Measurements from ENCODE around the gene COMMD1. TPM values are rescaled to one million over a fixed set of nuclear protein-coding genes. Genes with fewer than 3 reads are reported as not detected.

COMMD1 gene
- total RNA-seq, 1 donor from 2014 or later: 26.6 TPM

DNA sequence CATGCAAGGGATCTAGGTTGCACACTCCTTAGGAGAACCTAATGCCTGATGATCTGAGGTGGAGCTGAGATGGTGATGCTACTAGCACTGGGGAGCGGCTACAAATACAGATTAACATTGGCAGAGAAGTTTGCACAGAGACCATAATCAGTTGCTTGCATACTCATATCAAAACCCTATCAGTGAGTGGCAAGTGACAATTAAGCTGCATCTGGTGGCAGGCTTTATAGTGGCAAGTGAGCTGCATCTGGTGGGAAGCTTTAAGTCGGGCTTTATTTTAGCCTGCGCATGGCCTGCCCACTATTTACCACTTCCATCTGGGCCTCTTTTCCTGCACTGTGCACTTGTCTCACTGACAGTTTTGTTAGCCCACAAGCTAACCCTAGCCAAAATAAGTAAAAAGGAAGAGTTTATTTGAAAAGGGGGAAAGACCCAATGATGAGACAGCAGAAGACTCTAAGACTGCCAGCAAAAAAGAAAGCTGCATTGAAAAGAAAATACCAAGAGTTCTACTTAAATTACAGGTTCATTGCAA, 149.5 kb downstream of the COMMD1 start:
- ATAC-seq: no peak
- TF ChIP-seq CTCF (IDR thresholded peaks at IDR 0.05): no peak

DNA sequence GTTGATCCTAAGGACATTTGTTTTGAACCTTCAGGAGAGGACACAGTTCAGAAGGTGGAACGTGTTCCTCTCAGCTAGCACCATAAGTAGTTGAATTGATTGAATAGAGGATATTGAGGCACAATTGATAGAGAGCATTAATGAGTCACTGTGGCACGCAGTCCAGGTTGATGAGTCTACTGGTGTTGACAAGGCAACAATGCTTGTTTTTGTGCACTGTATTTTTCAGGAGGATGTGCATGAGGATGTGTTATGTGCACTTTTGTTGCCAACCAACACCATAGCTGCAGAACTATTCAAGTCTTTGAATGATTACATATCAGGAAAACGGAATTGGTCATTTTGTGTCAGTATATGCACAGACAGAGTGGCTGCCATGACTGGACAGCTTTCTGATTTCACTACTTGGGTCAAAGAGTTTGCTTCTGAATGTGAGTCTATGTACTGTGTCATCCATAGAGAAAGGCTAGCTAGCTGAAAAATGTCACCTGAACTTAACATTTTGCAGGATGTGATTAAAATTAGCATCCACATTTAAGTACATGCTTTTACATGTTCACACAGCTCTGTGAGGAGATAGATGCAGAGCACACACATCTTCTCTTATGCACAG, 150.4 kb downstream of the COMMD1 start:
- Histone ChIP-seq H3K4me1 (no peaks in the 10 kb centered on the region), H3K27ac (no peak overlapping the region), H3K27me3 (ENCODE audit: low read depth) (no peaks in the 10 kb centered on the region), H3K36me3 (no peaks in the 10 kb centered on the region), H3K9me3 (no peaks in the 10 kb centered on the region), H3K4me3 (no peak overlapping the region)
- intact Hi-C loops (cut with DNase I): no loop called here
- ATAC-seq (no peak), DNase-seq (no peak)
- TF ChIP-seq CTCF (IDR thresholded peaks at IDR 0.05): no peak

More for the DNA sequence above, 149.5 kb downstream of the COMMD1 start:
- no peaks in the 10 kb centered on the region for H3K9me3 ChIP-seq
- H3K36me3 ChIP-seq: no peaks in the 10 kb centered on the region
- no peak for DNase-seq
- H3K4me1 ChIP-seq: no peaks in the 10 kb centered on the region
- intact Hi-C loops (cut with DNase I): no loop called here
- H3K27ac ChIP-seq: no peak overlapping the region
- no peaks in the 10 kb centered on the region for H3K27me3 ChIP-seq (ENCODE audit: low read depth)
- H3K4me3 ChIP-seq: no peak overlapping the region

DNA sequence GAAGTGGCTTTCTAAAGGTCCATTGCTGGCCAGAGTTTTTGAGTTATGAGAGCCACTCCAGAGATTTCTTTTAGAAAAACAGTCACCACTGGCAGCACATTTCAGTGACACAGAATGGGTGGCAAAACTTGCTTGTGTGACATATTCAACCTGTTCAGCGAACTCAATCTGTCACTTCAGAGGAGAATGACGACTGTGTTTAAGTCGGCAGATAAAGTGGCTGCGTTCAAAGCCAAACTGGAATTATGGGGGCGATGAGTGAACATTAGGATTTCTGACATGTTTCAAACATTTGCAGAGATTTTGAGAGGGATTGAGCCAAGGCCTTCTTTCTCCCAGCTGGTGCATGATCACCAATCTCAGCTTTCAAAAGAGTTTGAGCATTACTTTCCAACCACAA, 150.9 kb downstream of the COMMD1 start:
- H3K27ac ChIP-seq: no peak overlapping the region
- no peak overlapping the region for H3K4me3 ChIP-seq
- no peaks in the 10 kb centered on the region for H3K4me1 ChIP-seq
- no peak for DNase-seq
- no peaks in the 10 kb centered on the region for H3K36me3 ChIP-seq
- intact Hi-C loops (cut with DNase I): no loop called here
- no peaks in the 10 kb centered on the region for H3K9me3 ChIP-seq
- TF ChIP-seq CTCF (IDR thresholded peaks at IDR 0.05): no peak
- H3K27me3 ChIP-seq (ENCODE audit: low read depth): no peaks in the 10 kb centered on the region
- ATAC-seq: no peak

GRCh38 chr2:62065243-62065642, 159.8 kb downstream of the COMMD1 start:
- H3K4me3 ChIP-seq: no peak overlapping the region

DNA sequence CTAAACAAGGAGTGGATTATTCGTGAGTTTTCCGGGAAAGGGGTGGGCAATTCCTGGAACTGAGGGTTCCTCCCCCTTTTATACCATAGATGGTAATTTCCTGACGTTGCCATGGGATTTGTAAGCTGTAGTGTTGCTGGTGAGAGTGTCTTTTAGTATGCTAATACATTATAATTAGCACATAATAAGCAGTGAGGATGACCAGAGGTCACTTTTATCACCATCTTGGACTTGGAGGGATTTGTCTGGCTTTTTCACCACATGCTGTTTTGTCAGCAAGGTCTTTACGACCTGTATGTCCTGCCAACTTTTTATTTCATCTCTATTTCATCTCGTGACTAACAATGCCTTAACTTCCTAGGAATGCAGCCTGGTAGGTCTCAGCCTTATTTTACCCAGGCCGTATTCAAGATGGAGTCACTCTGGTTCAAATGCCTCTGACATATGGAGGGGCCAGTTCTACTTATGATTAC, 165.7 kb downstream of the COMMD1 start:
- no peak for ATAC-seq
- DNase-seq: no peak
- H3K4me3 ChIP-seq: no peak overlapping the region
- TF ChIP-seq CTCF (IDR thresholded peaks at IDR 0.05): no peak
- H3K36me3 ChIP-seq: no peaks in the 10 kb centered on the region
- no peak overlapping the region for H3K27ac ChIP-seq
- H3K4me1 ChIP-seq: no peaks in the 10 kb centered on the region
- H3K27me3 ChIP-seq (ENCODE audit: low read depth): no peaks in the 10 kb centered on the region
- peaks cover 9% of the 10 kb centered on the region for H3K9me3 ChIP-seq
- intact Hi-C loops (cut with DNase I): no loop called here

More at GRCh38 chr2:62065243-62065642, 159.8 kb downstream of the COMMD1 start:
- Histone ChIP-seq H3K27me3 (ENCODE audit: low read depth) (no peaks in the 10 kb centered on the region), H3K9me3 (no peaks in the 10 kb centered on the region), H3K36me3 (no peaks in the 10 kb centered on the region), H3K4me1 (no peaks in the 10 kb centered on the region), H3K27ac (no peak overlapping the region)
- TF ChIP-seq CTCF (IDR thresholded peaks at IDR 0.05): no peak
- ATAC-seq (no peak), DNase-seq (no peak)
- intact Hi-C loops (cut with DNase I): no loop called here
